H1 (cell line): Measurements from ENCODE around the gene TMPRSS11F.

Experiments
- EZH2 ChIP-seq: fragments of 200-600 bp; sonication (generic); IDR thresholded peaks from 2 replicates; pipeline ENCODE4 v1.7.1; 2012; ENCODE audit warnings: low read depth, mild to moderate bottlenecking, moderate library complexity, low read length, inconsistent platforms; ENCODE audit not compliant: severe bottlenecking
- HDAC2 ChIP-seq, 2 experiments: fragments of 300-600 bp in 1 of 2; sonication (generic) in 1 of 2; IDR thresholded peaks; 2 replicates each; pipeline ENCODE4 v1.6.1; 2011 to 2012; ENCODE audit warnings: low read depth in 2 of 2, low read length in 2 of 2, mild to moderate bottlenecking in 2 of 2, moderate library complexity in 2 of 2, borderline replicate concordance in 1 of 2, inconsistent platforms in 1 of 2
- HDAC6 ChIP-seq: IDR thresholded peaks from one replicate; pipeline ENCODE4 v1.7.1; 2012; ENCODE audit warnings: low read depth, mild to moderate bottlenecking, inconsistent platforms, low read length, moderate library complexity
- JUN ChIP-seq: IDR thresholded peaks from 2 replicates; pipeline ENCODE4 v1.6.1; 2011; ENCODE audit warnings: low read depth, mild to moderate bottlenecking, improper control_type of control experiment, low read length
- MAFK ChIP-seq: IDR thresholded peaks from 2 replicates; pipeline ENCODE4 v1.6.1; 2012; ENCODE audit warnings: low read depth, mild to moderate bottlenecking, improper control_type of control experiment, low read length
- MAX ChIP-seq: IDR thresholded peaks from 2 replicates; pipeline ENCODE4 v1.6.1; 2012; ENCODE audit warnings: inconsistent platforms
- NRF1 ChIP-seq: IDR thresholded peaks from 2 replicates; pipeline ENCODE4 v1.6.1; 2011; ENCODE audit warnings: mild to moderate bottlenecking, low read depth, low read length, improper control_type of control experiment
- POLR2A ChIP-seq, 2 experiments: IDR thresholded peaks; 1 replicate in 1 of 2; 2 replicates in 1 of 2; pipeline ENCODE4 v1.6.1; 2011; ENCODE audit warnings: low read depth in 2 of 2, low read length in 2 of 2, mild to moderate bottlenecking in 2 of 2; ENCODE audit errors: control extremely low read depth in 1 of 2
- POLR2AphosphoS5 ChIP-seq: IDR thresholded peaks from 2 replicates; pipeline ENCODE4 v1.6.1; 2011; ENCODE audit warnings: low read depth, low read length
- SIN3A ChIP-seq, 2 experiments: IDR thresholded peaks in 1 of 2; conservative IDR thresholded peaks in 1 of 2; 2 replicates each; pipeline ENCODE4 v1.6.1; 2011 to 2012; ENCODE audit warnings: low read length in 2 of 2, improper control_type of control experiment in 1 of 2, low read depth in 1 of 2, mild to moderate bottlenecking in 1 of 2
- SP2 ChIP-seq: IDR thresholded peaks from 2 replicates; pipeline ENCODE4 v1.6.1; 2012; ENCODE audit warnings: mild to moderate bottlenecking, low read length, inconsistent platforms
- TEAD4 ChIP-seq: IDR thresholded peaks from 2 replicates; pipeline ENCODE4 v1.6.1; 2012; ENCODE audit warnings: low read depth, low read length, inconsistent platforms, mixed read lengths
- TF ChIP-seq, protein P1 (sequence below), 3 experiments: IDR thresholded peaks; 1 replicate in 2 of 3; 2 replicates in 1 of 3; pipeline versions ENCODE4 v1.5.1 to v1.6.1; 2011; ENCODE audit warnings: low read length in 3 of 3, mild to moderate bottlenecking in 3 of 3, inconsistent platforms in 2 of 3, low read depth in 1 of 3, moderate library complexity in 1 of 3; ENCODE audit not compliant: insufficient read depth in 1 of 3; ENCODE audit errors: control extremely low read depth in 1 of 3

- no peak for TF ChIP-seq SP2
- no peak for TF ChIP-seq HDAC6
- TF ChIP-seq, protein P1, sequence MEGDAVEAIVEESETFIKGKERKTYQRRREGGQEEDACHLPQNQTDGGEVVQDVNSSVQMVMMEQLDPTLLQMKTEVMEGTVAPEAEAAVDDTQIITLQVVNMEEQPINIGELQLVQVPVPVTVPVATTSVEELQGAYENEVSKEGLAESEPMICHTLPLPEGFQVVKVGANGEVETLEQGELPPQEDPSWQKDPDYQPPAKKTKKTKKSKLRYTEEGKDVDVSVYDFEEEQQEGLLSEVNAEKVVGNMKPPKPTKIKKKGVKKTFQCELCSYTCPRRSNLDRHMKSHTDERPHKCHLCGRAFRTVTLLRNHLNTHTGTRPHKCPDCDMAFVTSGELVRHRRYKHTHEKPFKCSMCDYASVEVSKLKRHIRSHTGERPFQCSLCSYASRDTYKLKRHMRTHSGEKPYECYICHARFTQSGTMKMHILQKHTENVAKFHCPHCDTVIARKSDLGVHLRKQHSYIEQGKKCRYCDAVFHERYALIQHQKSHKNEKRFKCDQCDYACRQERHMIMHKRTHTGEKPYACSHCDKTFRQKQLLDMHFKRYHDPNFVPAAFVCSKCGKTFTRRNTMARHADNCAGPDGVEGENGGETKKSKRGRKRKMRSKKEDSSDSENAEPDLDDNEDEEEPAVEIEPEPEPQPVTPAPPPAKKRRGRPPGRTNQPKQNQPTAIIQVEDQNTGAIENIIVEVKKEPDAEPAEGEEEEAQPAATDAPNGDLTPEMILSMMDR (IDR thresholded peaks at IDR 0.05; ENCODE audit: control extremely low read depth in 1 of 3, insufficient read depth in 1 of 3, low read depth in 1 of 3, low read length in 3 of 3) = no peak
- TF ChIP-seq MAX = no peak
- TF ChIP-seq SIN3A (conservative IDR thresholded peaks at IDR 0.05 in 1 of 2, IDR thresholded peaks at IDR 0.05 in 1 of 2; ENCODE audit: low read depth in 1 of 2, low read length in 2 of 2) = no peak
- no peak for TF ChIP-seq TEAD4
- no peak for TF ChIP-seq POLR2AphosphoS5
- TF ChIP-seq POLR2A (IDR thresholded peaks at IDR 0.05; ENCODE audit: control extremely low read depth in 1 of 2, low read depth in 2 of 2, low read length in 2 of 2) = no peak
- no peak for TF ChIP-seq MAFK
- TF ChIP-seq JUN = no peak
- TF ChIP-seq HDAC2 (IDR thresholded peaks at IDR 0.05; ENCODE audit: borderline replicate concordance in 1 of 2, low read depth in 2 of 2, low read length in 2 of 2) = no peak
- no peak for TF ChIP-seq NRF1
- TF ChIP-seq EZH2 = no peak
These were observed 52.4 kb downstream of the TMPRSS11F start for GRCh38 chr4:68077301-68077700.
